HEK293T (cell line): Measurements from ENCODE around the gene LSM4.

ENCODE experiments used
- ARNT ChIP-seq: fragments of 450-650 bp; IDR thresholded peaks from 2 replicates; pipeline ENCODE4 v1.6.1; 2017; ENCODE audit warnings: mild to moderate bottlenecking
- BHLHE40 ChIP-seq: fragments of 450-650 bp; IDR thresholded peaks from 2 replicates; pipeline ENCODE4 v1.6.1; 2016; ENCODE audit warnings: mild to moderate bottlenecking, moderate library complexity, borderline replicate concordance
- CTBP1 ChIP-seq: fragments of 450-650 bp; IDR thresholded peaks from 2 replicates; pipeline ENCODE4 v1.6.1; 2016; ENCODE audit warnings: borderline replicate concordance
- FOXM1 ChIP-seq: fragments of 450-650 bp; IDR thresholded peaks from 2 replicates; pipeline ENCODE4 v1.6.1; 2017; ENCODE audit warnings: mild to moderate bottlenecking, borderline replicate concordance
- HDGF ChIP-seq: fragments of 450-650 bp; IDR thresholded peaks from 2 replicates; pipeline ENCODE4 v1.6.1; 2017; ENCODE audit warnings: antibody characterized with exemption, borderline replicate concordance
- LEF1 ChIP-seq: fragments of 450-650 bp; IDR thresholded peaks from 2 replicates; pipeline ENCODE4 v1.6.1; 2017; ENCODE audit warnings: mild to moderate bottlenecking, borderline replicate concordance
- SP1 ChIP-seq: fragments of 450-650 bp; IDR thresholded peaks from 2 replicates; pipeline ENCODE4 v1.6.1; 2017
- TARDBP ChIP-seq: fragments of 450-650 bp; IDR thresholded peaks from 2 replicates; pipeline ENCODE4 v1.6.1; 2016

DNA sequence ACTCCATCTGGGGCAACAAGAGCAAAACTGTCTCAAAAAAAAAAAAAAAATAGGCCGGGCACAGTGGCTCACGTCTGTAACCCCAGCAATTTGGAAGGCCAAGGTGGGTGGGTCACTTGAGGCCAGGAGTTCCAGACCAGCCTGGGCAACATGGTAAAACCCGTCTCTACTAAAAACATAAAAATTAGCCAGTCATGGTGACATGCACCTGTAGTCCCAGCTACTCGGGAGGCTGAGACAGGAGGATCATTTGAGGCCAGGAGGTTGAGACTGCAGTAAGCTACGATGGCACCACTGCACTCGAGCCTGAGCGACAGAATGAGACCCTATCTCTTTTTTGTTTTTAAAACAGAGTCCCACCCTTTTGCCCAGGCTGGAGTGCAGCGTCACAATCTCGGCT lies 52.5 kb downstream of the LSM4 start:
- no peak for TF ChIP-seq FOXM1
- no peak for TF ChIP-seq ARNT
- no peak for TF ChIP-seq SP1
- TF ChIP-seq CTBP1 = no peak
- TF ChIP-seq HDGF = no peak
- no peak for TF ChIP-seq TARDBP
- no peak for TF ChIP-seq LEF1
- no peak for TF ChIP-seq BHLHE40
